Muscle of arm (tissue), 12 donors: Measurements from ENCODE around the gene CELA2B. TPM values are rescaled to one million over a fixed set of nuclear protein-coding genes. Genes with fewer than 3 reads are reported as not detected.
"Not testable (repeated sequence)": the region's sequence is repeated elsewhere in the genome, so short reads cannot be mapped to it uniquely, and the experiment has no call there.

Experiments
- DNase-seq: peaks from one replicate; pipeline ENCODE4 v3.0.0-alpha.2; 2013
- polyA plus RNA-seq, 12 donors: library from polyadenylated mRNA; unstranded; fragments of 120-200 nt; gene quantifications; one replicate each; pipeline ENCODE4 v1.2.1, GENCODE V29; 2013; ENCODE audit not compliant: insufficient read length in 12 of 12

Gene CELA2B
- polyA plus RNA-seq, 12 donors, result 1.4 to 5.5 (median 3.4) TPM; not detected in 2

DNA sequence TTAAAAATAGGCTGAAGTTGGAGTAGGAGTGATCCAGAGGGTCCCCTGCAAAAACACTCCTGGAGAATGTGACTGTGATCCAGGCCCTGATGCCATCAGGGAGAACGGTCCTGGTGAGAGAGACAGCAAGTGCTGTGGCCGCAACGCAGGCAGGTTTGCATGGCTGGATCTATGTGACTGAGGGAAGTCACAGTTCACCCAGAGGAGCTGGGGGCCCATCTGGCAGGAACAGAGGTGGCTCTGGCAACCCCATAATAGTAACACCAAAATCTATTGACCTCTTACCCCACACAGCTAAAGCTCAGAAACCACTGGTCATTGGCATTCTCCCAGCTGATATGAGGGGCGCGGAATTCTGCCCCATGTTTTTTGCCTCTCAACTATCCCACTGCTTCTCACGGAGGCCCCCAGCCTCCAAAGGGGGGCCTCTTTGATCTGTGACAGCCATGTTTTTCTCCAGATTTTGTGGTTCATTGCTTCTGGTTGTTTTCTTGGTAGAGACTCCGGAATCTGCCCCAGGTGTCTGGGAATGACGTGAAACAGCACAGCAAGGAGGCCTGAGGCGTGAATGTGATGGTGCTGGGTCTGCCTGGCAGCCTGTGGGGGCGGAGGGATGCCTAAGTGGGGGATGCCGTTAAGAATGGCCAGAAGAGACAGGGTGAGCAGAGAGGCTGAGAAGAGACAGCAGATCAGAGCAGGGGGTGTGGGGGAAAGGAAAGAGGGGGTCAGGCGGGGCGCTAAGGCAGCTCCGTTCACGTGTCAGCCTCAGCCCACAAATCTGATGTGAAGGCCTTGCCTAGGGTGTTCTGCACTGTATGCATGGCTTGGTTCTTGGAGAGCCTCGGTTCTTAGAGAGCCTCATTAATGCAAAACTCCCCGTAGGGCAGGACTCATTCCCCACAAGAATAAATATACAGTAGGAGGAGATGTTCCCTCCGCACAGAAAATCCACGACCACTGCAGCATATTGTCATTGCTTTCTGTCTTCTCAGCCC lies 24.6 kb downstream of the CELA2B start:
- DNase-seq, result no peak

DNA sequence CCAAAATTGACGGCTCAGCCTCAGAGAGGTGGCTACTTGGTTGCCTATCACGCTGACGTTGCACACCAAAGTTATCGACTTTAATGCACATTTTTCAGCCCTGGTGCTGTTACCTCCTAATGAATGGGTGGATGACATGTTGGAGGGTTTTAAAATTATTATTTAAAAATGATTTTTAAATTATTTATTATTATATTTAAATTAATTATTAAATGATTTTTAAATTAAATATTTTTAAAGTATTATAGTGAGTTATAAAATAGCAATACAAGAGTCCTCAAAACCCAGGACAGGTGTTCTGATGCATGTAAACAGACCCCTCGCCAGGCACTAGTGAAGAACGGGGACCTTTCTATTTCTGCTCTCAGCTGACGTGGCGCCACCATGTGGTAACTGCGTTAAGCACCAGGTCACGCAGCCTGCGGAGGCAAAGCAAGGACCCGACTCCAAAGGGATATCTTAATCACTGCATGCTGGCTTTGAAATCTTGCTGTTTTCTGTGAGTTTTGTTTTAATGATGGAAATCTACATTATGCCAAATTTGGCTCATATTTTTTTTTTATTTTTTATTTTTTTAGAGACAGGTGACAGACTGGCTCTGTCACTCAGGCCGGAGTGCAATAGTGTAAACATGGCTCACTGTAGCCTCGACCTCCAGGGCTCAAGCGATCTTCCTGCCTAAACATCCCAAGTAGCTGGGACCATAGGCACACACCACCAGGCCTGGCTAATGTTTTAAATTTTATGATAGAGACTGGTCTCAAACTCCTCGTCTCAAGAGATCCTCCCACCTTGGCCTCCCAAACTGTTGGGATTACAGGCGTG lies 25.5 kb downstream of the CELA2B start:
- peak; percentile 15 for DNase-seq

- DNase-seq, result no peak
Observed at GRCh38 chr1:15504436-15504835, 28.5 kb downstream of the CELA2B start.

DNA sequence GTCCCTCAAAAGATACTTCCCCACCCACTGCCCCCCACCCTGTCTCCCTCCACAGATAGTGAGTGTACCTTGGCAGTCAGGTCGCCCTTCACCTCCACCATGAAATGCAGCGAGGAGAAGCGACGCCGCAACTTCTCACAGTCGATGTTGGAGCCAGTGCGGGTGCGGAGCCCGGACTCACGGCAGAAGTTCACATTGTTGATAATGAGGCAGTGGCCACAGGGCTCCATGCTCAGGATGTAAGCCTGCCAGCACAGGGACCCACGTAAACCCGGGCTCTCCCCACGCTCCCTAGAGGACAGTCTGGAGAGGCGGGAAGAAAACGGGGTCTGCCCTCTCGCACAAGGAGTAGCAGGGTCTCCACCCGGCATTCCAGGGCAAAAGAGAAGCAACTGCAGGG lies 30.9 kb downstream of the CELA2B start:
- no peak for DNase-seq

DNA sequence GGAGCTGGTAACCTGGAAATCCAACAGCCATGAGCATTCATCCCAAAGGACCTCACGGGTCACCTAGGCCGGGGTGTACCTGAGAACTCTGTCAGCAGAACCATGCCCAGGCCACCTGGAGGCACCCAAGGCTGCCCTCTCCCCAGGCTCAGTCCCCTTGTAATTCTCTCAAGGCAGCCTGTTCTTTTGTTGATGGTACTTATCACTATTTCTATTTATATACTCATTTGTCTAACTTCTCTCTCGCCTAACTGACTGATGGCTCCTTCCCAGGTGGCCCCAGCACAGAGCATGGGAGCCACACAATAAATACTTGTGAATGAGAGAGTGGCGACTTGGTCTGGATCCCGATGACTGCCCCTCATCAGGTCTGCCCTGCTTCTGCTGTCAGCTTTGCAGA lies 31.4 kb downstream of the CELA2B start:
- DNase-seq, result no peak

- no peak for DNase-seq
Observed at GRCh38 chr1:15508700-15509487, 33.0 kb downstream of the CELA2B start.

DNA sequence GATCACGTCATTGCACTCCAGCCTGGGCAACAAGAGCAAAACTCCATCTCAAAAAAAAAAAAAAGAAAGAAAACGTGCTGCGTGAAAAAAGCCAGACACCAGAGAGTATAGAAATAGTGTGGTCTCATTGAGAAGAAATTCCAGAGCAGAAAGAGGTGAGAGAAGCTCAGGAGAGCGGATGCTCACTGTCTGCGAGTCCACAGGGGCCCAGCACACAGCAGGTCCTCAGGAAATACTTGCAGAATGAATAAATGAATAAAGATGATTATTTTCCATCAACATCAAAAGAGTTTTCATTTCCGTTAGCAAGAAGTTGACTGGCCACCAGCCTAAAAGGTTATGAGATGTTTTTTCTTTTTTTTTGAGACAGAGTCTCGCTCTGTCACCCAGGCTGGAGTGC lies 33.7 kb downstream of the CELA2B start:
- DNase-seq, result no peak

DNA sequence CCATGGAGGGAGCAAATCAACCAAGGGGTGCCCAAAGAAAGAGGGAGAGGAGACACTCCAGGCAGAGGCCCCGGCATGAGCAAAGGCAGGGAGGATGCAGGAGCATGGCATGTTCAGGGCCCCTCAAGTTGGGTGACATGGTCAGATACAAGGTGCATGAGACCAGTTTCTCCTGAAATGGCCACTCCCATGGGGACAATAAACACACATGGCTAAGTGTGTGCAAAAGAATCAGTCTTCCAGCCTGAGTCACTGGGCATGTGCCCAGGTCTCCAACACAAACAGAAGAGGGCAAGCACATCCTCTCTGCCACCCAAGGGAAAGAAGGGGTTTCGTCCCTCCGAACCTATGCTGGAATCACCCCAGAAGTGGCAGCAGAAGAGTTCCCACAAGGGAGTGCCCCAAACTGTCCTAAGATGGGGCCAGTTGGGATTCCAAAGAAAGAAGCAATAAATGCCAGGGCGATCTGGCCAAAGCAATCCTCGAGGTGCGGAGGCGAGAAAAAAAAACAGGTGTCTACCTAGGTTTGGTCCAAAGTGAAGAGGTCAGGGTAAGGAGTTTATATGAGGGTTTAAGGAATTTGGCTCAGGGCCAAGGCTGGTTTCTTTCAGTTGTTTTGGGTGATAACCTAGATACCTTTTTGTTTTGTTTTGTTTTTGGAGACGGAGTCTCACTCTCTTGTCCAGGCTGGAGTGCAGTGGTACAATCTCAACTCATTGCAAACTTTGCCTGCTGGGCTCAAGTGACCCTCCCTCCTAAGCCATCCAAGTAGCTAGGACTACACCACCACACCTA lies 34.9 kb downstream of the CELA2B start:
- no peak for DNase-seq

GRCh38 chr1:15513192-15513591 lies 37.3 kb downstream of the CELA2B start:
- DNase-seq, result no peak

GRCh38 chr1:15513919-15514318 lies 38.0 kb downstream of the CELA2B start:
- DNase-seq, result no peak

DNA sequence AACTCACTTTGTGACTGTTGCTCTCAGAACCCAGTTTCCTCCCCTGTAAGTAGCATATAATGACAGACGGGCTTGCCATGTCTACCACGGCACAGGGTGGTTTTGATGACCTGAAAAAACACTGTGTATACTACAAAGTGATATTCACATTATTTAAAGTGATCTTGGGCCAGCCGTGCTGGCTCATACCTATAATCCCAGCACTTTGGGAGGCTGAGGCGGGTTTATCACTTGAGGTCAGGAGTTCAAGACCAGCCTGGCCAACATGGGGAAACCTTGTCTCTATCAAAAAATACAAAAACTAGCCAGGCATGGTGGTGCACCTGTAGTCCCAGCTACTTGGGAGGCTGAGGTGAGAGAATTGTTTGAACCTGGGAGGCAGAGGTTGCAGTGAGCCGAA lies 38.7 kb downstream of the CELA2B start:
- DNase-seq, result not testable (repeated sequence)

GRCh38 chr1:15515022-15515663 lies 39.2 kb downstream of the CELA2B start:
- no peak for DNase-seq

GRCh38 chr1:15519625-15520024 lies 43.7 kb downstream of the CELA2B start:
- no peak for DNase-seq

GRCh38 chr1:15521206-15521906 lies 45.5 kb downstream of the CELA2B start:
- DNase-seq, result not testable (repeated sequence)

DNA sequence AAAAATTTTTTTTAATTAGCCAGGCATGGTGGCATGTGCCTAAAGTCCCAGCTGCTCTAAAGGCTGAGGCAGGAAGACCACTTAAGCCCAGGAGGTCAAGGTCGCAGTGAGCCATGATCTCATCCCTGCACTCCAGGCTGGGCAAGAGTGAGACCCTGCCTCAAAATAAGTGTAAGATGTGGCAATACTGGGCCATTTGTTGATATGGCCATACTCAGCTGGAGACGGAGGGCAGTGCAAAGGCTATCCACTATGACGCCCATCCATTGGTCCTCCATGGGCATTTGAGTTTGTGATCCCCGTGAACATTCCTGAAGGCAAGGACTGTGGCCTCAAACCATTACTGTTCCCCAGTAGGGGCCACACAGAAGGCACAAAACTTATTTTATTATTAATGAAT lies 46.6 kb downstream of the CELA2B start:
- DNase-seq, result no peak

DNA sequence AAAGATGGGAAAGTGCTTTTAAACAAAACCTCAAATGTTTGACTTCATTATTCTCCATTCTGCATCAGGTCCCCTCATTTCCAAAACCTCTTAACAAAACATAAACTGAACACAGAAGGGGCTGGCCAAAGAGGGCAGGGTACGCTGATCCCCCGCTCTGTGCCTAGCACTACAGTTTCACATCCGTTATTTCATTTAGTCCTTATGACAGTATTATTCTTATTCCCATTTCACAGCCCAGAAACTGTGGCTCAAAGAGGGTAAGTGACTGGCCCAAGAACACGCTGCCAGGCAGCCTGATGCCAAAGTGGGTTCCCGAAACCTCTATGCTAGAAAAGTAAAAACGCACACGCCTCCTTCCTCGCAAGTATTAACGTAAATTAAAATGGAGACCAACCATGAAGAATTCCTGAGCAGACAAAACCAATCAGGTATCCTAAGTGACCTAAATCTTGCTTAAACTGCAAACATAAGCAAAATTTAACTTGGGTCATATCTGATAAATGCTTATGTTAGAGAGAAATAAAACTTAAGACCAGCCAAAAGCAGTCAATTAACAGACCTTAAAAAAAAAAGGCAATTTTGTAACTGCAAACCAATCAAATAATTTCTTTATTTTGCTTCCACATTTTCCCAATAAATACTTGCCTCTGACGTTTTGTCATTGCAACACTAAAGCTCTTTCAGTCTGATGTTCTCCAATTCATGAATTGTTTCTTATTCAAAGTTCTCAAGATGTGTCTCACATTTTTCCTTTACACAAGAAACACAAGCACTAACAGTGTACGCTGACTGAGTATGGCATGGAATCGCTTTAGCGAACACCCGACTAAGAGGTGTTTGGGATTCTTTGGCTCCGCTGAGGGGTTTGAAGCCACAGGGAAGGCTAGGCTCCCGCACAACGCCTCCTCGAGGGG lies 47.5 kb downstream of the CELA2B start:
- DNase-seq, result no peak

GRCh38 chr1:15524021-15524282 lies 48.0 kb downstream of the CELA2B start, which contains the start of gene CASP9:
TSS of gene CASP9 (minus strand) at chr1:15524215. CDS start at chr1:15524200, 15 bp downstream.
- DNase-seq, result no peak

GRCh38 chr1:15524283-15525049 lies 48.6 kb downstream of the CELA2B start:
- peak; percentile 99 for DNase-seq
